Measurements from ENCODE around the gene ZNF442.

DNA sequence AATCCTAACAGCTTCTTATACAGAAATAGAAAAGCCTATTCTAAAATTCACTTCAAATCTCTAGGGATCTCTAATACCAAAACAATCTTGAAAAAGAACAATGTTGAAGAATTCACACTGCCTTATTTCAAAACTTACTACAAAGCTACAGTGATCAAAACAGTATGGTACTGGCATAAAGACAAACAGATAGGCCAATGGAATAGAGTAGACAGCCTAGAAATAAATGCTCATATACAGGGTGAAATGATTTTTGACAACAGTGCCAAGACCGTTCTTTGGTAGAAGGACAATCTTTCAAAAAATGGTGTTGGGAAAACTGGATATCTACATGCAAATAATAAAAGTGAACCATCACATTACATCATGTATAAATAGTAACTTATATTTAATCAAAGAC, 20.3 kb downstream of the ZNF442 start:
- TF ChIP-seq, protein P1, sequence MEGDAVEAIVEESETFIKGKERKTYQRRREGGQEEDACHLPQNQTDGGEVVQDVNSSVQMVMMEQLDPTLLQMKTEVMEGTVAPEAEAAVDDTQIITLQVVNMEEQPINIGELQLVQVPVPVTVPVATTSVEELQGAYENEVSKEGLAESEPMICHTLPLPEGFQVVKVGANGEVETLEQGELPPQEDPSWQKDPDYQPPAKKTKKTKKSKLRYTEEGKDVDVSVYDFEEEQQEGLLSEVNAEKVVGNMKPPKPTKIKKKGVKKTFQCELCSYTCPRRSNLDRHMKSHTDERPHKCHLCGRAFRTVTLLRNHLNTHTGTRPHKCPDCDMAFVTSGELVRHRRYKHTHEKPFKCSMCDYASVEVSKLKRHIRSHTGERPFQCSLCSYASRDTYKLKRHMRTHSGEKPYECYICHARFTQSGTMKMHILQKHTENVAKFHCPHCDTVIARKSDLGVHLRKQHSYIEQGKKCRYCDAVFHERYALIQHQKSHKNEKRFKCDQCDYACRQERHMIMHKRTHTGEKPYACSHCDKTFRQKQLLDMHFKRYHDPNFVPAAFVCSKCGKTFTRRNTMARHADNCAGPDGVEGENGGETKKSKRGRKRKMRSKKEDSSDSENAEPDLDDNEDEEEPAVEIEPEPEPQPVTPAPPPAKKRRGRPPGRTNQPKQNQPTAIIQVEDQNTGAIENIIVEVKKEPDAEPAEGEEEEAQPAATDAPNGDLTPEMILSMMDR (IDR thresholded peaks at IDR 0.05), result no peak
- no peak for TF ChIP-seq POLR2A (IDR thresholded peaks at IDR 0.05)
